Measurements from ENCODE around the gene RFC2.
"Not testable (repeated sequence)": the region's sequence is repeated elsewhere in the genome, so short reads cannot be mapped to it uniquely, and the experiment has no call there.

RFC2 gene

DNA sequence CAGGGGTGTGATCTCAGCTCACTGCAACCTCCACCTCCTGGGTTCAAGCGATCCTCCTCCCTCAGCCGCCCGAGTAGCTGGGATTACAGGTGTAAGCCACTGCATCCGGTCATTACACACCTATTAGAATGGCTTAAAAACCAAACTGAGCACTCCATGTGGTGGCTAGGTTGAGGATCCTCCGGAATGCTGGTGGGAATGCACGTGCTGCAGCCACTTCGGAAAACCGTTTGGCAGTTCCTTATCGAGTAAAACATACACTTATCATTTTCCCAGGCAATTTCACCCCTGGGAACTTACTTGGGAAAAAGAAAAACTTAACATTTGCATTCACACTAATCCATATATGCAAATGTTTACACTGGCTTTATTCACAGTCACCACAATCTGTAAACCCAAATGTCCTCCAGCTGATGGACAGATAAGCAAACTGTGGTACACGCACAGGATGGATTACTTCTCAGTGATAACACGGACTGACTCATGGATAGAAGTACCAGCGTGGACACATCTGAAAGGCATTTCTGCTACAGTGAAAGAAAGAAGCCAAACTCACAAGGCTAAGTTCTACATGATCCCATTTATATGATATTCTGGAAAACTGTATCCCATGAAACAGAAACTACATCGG is 20.4 kb downstream of the RFC2 start:
- peaks cover 75% of the 10 kb centered on the region for H3K36me3 ChIP-seq (ENCODE audit: control insufficient read depth, low read depth, low read length)
- H3K9me3 ChIP-seq (ENCODE audit: control insufficient read depth, low read depth, low read length): no peaks in the 10 kb centered on the region
- no peak overlapping the region for H3K27ac ChIP-seq (ENCODE audit: low read length)
- H3K4me3 ChIP-seq (ENCODE audit: low read length): no peak overlapping the region
- no peaks in the 10 kb centered on the region for H3K4me1 ChIP-seq (ENCODE audit: control insufficient read depth, low read depth, low read length)
- no peaks in the 10 kb centered on the region for H3K27me3 ChIP-seq (ENCODE audit: control insufficient read depth, insufficient read depth, low read length)
- H3K9ac ChIP-seq (ENCODE audit: low read length): no peak overlapping the region

DNA sequence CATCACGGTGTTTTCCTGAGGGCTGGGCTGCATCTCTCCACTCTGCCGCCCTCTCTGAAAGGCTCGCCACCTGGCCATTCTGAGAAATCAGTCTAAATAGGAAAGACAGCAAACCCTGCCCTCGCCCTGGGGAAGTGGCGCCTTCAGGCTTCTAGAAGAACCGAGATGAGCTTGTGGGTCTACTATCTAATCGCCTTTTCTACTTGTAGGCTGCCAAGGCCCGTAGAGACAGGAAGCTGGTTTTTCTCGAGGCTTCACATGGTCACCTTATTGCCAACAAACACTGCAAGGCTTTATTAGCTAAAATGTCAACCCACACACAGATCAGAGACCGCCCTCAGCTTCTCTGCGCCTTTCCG is 23.0 kb downstream of the RFC2 start:
- Histone ChIP-seq H3K36me3 (ENCODE audit: control insufficient read depth, low read depth, low read length) (peaks cover 49% of the 10 kb centered on the region), H3K4me3 (ENCODE audit: low read length) (no peak overlapping the region), H3K27ac (ENCODE audit: low read length) (no peak overlapping the region), H3K9me3 (ENCODE audit: control insufficient read depth, low read depth, low read length) (no peaks in the 10 kb centered on the region), H3K27me3 (ENCODE audit: control insufficient read depth, insufficient read depth, low read length) (no peaks in the 10 kb centered on the region), H3K9ac (ENCODE audit: low read length) (no peak overlapping the region), H3K4me1 (ENCODE audit: control insufficient read depth, low read depth, low read length) (no peaks in the 10 kb centered on the region)

DNA sequence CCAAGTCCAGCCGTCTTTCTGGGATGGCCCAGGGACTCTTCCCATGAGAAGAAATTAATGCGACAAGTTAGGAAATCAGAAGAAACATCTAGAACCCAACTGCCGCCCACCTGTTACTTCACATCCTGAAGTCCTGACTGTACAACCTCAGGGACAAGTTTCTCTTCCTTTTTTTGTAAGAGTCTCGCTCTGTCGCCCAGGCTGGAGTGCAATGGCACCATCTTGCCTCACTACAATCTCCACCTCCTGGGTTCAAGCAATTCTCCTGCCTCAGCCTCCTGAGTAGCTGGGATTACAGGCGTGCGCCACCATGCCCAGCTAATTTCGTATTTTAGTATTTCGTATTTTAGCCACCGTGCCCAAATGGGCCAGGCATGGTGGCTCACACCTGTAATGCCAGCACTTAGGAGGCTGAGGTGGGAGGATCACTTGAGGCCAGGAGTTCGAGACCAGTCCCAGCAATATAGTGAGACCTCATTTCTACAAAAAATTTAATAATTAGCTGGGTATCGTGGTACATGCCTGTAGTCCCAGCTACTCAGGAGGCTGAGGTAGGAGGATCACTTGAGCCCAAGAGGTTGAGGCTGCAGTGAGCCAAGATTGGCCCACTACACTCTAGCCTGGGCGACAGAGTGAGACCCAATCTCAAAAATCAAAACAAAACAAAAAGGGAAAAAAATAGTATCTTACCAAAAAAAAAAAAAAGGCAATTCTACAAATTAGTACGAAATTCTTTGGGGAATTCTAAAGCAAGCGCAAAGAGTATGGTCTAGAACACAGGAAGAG is 23.6 kb downstream of the RFC2 start:
- no peaks in the 10 kb centered on the region for H3K9me3 ChIP-seq (ENCODE audit: control insufficient read depth, low read depth, low read length)
- H3K9ac ChIP-seq (ENCODE audit: low read length): no peak overlapping the region
- no peak overlapping the region for H3K27ac ChIP-seq (ENCODE audit: low read length)
- peaks cover 44% of the 10 kb centered on the region for H3K36me3 ChIP-seq (ENCODE audit: control insufficient read depth, low read depth, low read length)
- H3K27me3 ChIP-seq (ENCODE audit: control insufficient read depth, insufficient read depth, low read length): no peaks in the 10 kb centered on the region
- H3K4me3 ChIP-seq (ENCODE audit: low read length): no peak overlapping the region
- H3K4me1 ChIP-seq (ENCODE audit: control insufficient read depth, low read depth, low read length): no peaks in the 10 kb centered on the region

DNA sequence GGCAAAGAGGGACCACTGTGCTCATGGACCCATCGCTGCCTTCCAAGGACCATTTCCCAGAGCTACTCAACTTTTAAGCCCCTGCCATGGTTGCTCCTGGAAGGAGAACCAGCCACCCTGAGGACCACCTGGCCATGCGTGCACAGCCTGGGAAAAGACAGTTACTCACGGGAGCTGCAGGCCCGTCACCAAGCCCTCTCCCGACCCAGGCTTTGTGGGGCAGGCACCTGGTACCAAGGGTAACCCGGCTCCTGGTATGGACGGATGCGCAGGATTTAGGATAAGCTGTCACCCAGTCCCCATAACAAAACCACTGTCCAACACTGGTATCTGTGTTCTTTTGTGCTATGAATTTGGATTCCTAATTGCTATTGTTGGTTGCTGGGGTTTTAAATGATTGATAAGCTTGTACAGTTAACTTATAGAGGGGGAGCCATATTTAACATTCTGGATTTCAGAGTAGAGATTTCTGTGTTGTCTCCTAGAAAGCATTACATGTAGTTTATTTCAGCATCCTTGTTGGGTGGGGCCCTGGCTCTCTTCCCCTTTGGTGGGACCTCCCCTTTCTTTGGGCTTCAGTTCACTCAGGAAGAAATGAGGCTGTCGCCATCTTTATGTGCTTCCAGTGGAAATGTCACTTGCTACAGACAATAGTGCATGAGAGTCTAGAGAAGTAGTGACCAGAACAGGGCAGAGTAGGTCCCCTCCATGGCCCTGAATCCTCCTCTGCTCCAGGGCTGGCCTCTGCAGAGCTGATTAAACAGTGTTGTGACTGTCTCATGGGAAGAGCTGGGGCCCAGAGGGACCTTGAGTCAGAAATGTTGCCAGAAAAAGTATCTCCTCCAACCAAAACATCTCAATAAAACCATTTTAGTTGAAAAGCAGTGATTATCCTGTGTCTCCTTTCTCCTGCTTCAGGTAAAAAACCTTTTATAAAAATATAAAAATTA is 25.0 kb downstream of the RFC2 start:
- Histone ChIP-seq H3K4me1 (ENCODE audit: control insufficient read depth, low read depth, low read length) (no peaks in the 10 kb centered on the region), H3K27me3 (ENCODE audit: control insufficient read depth, insufficient read depth, low read length) (no peaks in the 10 kb centered on the region), H3K9ac (ENCODE audit: low read length) (no peak overlapping the region), H3K27ac (ENCODE audit: low read length) (no peak overlapping the region), H3K36me3 (ENCODE audit: control insufficient read depth, low read depth, low read length) (peaks cover 32% of the 10 kb centered on the region), H3K4me3 (ENCODE audit: low read length) (no peak overlapping the region), H3K9me3 (ENCODE audit: control insufficient read depth, low read depth, low read length) (no peaks in the 10 kb centered on the region)

DNA sequence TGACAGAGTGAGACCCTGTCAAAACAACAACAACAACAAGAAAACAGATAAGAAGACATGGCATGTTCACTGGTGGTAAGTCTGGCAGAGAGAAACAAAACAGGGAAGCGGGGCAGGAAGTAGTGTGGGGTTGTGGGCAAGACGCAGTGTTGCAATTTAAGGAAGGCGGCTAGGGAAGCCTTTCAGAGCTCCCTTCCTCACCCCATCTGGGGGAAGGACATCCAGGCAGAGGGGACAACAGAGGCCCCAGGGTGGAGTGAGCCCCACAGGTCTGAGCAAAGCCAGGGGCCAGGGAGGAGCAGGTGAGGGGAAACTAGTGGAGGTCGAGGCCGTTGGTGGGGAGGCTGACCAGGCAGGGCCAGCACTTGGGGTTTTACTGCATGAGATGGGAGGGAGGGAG is 27.6 kb downstream of the RFC2 start:
- H3K4me1 ChIP-seq (ENCODE audit: control insufficient read depth, low read depth, low read length): no peaks in the 10 kb centered on the region

DNA sequence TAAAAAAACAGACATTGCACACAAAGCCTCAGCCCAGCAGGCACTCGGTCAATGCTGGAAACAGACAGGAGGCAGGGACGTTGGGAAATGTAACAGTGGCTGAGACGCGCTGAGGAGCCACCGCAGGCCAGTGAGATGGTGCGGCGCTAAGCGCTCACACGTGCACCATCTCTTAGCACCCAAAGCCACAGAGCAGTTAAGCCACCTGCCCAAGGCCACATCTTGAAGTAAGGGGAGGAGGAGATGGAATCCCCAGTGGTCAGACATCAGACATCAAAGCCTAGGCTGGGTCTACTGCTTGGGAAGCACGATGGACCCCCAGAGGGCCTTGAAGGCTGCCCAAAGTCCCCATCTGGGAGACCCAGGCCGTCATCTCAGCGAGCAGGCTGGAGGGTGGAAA is 28.8 kb downstream of the RFC2 start:
- Histone ChIP-seq H3K9me3 (ENCODE audit: control insufficient read depth, low read depth, low read length) (no peaks in the 10 kb centered on the region), H3K4me1 (ENCODE audit: control insufficient read depth, low read depth, low read length) (no peaks in the 10 kb centered on the region), H3K36me3 (ENCODE audit: control insufficient read depth, low read depth, low read length) (peaks cover 6% of the 10 kb centered on the region), H3K27ac (ENCODE audit: low read length) (no peak overlapping the region), H3K4me3 (ENCODE audit: low read length) (no peak overlapping the region), H3K27me3 (ENCODE audit: control insufficient read depth, insufficient read depth, low read length) (no peaks in the 10 kb centered on the region), H3K9ac (ENCODE audit: low read length) (no peak overlapping the region)

More for the DNA sequence above, 27.6 kb downstream of the RFC2 start:
- peaks cover 18% of the 10 kb centered on the region for H3K36me3 ChIP-seq (ENCODE audit: control insufficient read depth, low read depth, low read length)
- no peak overlapping the region for H3K9ac ChIP-seq (ENCODE audit: low read length)
- no peak overlapping the region for H3K4me3 ChIP-seq (ENCODE audit: low read length)
- no peaks in the 10 kb centered on the region for H3K27me3 ChIP-seq (ENCODE audit: control insufficient read depth, insufficient read depth, low read length)
- no peaks in the 10 kb centered on the region for H3K9me3 ChIP-seq (ENCODE audit: control insufficient read depth, low read depth, low read length)
- no peak overlapping the region for H3K27ac ChIP-seq (ENCODE audit: low read length)

DNA sequence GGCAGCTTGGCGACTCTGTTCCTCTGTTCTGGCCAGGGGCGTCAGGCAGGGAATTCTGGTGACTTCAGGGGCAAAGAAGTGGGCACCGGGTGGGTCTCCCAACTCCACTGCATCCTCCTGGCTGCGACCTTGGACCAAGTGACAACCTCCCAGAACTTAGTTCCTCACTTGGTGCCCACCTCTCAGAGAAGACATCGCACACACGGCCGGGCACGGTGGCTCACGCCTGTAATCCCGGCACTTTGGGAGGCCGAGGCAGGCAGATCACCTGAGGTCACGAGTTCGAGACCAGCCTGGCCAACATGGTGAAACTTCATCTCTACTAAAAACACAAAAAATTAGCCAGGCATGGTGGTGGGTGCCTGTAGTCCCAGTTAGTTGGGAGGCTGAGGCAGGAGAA is 29.3 kb downstream of the RFC2 start:
- H3K27me3 ChIP-seq (ENCODE audit: control insufficient read depth, insufficient read depth, low read length); H3K27ac ChIP-seq (ENCODE audit: low read length); H3K4me1 ChIP-seq (ENCODE audit: control insufficient read depth, low read depth, low read length): not testable (repeated sequence)

DNA sequence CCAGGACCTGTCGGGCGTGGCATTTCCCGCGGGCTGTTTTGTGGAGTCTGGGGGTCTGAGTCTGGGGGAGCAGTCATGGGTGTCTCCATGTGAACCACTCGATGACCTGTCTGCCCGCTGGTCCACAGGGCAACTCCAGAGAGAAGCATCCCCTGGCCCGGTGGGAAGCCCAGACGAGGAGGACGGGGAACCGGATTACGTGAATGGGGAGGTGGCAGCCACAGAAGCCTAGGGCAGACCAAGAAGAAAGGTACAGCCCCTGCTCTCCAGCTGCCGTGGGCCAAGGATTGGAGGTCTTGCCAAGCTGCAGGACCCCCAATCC is 29.7 kb downstream of the RFC2 start:
- no peak overlapping the region for H3K4me3 ChIP-seq (ENCODE audit: low read length)
- H3K9me3 ChIP-seq (ENCODE audit: control insufficient read depth, low read depth, low read length): no peaks in the 10 kb centered on the region
- H3K27ac ChIP-seq (ENCODE audit: low read length): no peak overlapping the region
- no peaks in the 10 kb centered on the region for H3K4me1 ChIP-seq (ENCODE audit: control insufficient read depth, low read depth, low read length)
- peaks cover 3% of the 10 kb centered on the region for H3K36me3 ChIP-seq (ENCODE audit: control insufficient read depth, low read depth, low read length)
- no peaks in the 10 kb centered on the region for H3K27me3 ChIP-seq (ENCODE audit: control insufficient read depth, insufficient read depth, low read length)
- no peak overlapping the region for H3K9ac ChIP-seq (ENCODE audit: low read length)

More for the DNA sequence above, 29.3 kb downstream of the RFC2 start:
- H3K9me3 ChIP-seq (ENCODE audit: control insufficient read depth, low read depth, low read length); H3K4me3 ChIP-seq (ENCODE audit: low read length); H3K9ac ChIP-seq (ENCODE audit: low read length); H3K36me3 ChIP-seq (ENCODE audit: control insufficient read depth, low read depth, low read length): not testable (repeated sequence)

DNA sequence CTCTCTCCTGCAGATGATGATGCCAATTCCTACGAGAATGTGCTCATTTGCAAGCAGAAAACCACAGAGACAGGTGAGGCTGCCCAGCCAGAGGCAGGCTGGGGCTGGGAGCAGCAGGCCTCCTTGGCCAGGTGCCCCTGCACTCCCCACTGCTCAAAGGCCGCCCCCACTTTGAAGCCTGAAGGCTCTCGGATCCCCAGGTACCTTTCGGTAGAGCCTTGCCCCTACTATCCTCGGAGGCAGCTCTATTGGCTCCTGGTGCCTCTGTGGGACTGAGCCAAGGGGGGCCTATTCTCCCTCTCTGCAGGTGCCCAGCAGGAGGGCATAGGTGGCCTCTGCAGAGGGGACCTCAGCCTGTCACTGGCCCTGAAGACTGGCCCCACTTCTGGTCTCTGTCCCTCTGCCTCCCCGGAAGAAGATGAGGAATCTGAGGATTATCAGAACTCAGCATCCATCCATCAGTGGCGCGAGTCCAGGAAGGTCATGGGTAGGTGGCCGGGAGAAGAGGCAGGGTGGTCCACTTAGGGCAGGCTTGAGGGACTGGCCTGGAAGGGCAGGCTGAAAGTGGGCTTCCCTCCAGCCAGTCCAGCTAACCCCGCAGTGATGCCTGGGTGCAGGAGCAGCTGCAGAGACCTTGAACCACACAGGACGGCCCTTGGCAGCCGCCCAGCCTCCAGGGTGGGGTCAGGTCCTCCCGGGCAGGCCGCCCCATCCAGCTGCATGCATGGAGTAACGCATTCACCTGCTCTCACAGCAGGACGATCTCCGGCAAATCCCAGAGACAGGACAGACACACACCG is 30.3 kb downstream of the RFC2 start:
- Histone ChIP-seq H3K27ac (ENCODE audit: low read length) (no peak overlapping the region), H3K36me3 (ENCODE audit: control insufficient read depth, low read depth, low read length) (no peaks in the 10 kb centered on the region), H3K27me3 (ENCODE audit: control insufficient read depth, insufficient read depth, low read length) (no peaks in the 10 kb centered on the region), H3K4me3 (ENCODE audit: low read length) (no peak overlapping the region), H3K4me1 (ENCODE audit: control insufficient read depth, low read depth, low read length) (no peaks in the 10 kb centered on the region), H3K9me3 (ENCODE audit: control insufficient read depth, low read depth, low read length) (no peaks in the 10 kb centered on the region), H3K9ac (ENCODE audit: low read length) (no peak overlapping the region)

DNA sequence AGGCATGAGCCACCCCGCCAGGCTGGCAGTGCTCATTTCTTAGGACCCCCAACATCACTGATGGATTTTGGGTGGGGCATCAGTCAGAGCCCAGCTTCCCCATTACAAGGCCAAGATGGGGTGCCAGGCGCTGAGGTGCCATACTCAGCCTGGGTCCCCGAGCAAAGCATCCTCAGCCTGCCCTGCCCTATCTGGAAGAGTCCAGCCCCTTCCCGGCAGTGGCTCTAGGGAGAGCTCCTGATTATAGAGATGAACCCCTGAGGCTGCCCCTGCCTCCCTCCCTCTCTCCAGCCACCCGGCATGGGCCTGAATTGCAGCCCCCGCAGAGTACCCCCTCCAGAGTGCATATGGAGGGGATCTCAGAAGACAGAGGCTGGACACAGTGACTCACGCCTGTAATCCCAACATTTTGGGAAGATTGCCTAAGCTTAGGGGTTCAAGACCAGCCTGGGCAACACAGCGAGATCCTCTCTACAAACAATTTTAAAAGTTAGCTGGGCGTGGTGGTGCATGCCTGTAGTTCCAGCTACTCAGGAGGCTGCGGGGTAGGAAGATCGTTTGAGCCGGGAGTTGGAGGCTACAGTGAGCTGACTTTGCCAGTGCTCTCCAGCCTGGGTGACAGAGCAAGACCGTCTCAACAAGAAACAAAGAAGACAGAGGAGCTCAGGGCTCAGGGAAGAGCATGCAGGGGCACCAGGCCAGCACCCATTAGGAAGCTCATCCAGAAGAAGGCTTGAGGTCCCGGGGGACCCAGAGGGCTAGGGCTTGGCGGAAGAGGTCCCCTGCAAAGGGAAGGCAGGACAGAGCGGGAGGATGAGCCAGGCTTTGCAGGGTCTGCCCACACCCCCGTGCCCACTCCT is 31.1 kb downstream of the RFC2 start:
- no peak overlapping the region for H3K4me3 ChIP-seq (ENCODE audit: low read length)
- no peaks in the 10 kb centered on the region for H3K9me3 ChIP-seq (ENCODE audit: control insufficient read depth, low read depth, low read length)
- H3K9ac ChIP-seq (ENCODE audit: low read length): no peak overlapping the region
- H3K36me3 ChIP-seq (ENCODE audit: control insufficient read depth, low read depth, low read length): no peaks in the 10 kb centered on the region
- no peaks in the 10 kb centered on the region for H3K27me3 ChIP-seq (ENCODE audit: control insufficient read depth, insufficient read depth, low read length)
- H3K4me1 ChIP-seq (ENCODE audit: control insufficient read depth, low read depth, low read length): no peaks in the 10 kb centered on the region
- no peak overlapping the region for H3K27ac ChIP-seq (ENCODE audit: low read length)

Measured in iPS-18a (cell line).